GM21737 (cell line): ENCODE measurements around the gene AGRN.
"Not testable (repeated sequence)": the region's sequence is repeated elsewhere in the genome, so short reads cannot be mapped to it uniquely, and the experiment has no call there.

Experiments used
- ATAC-seq: cut with Tn5 transposase; IDR thresholded peaks from one replicate; pipeline ENCODE4 v1.9.1; 2021; ENCODE audit warnings: mild to moderate bottlenecking, moderate library complexity; ENCODE audit not compliant: unreplicated experiment

The AGRN gene

DNA sequence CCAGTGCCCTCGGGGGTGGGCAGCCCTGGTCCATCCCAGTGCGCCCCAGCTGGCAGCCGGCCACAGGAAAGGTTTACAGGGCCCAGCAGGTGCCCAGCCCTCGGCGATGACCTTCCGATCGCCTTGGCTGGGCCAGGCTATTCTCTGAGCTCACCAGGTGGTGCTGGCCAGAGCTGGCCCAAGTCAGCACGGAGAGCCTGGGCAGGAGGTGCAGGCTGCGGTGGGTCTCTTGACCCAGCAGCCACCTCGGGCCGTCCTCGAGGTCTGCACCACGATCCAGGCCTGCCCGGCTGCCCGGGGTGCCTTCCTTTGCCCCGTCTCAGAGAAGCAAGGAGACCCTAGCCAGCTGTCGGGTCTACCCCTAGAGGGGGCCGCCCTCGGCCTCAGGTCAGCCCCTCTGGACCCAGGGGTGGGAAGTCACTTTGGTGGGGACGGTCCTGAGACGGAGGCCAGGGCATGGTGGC lies 38.4 kb upstream of the AGRN start:
- no peak for ATAC-seq

DNA sequence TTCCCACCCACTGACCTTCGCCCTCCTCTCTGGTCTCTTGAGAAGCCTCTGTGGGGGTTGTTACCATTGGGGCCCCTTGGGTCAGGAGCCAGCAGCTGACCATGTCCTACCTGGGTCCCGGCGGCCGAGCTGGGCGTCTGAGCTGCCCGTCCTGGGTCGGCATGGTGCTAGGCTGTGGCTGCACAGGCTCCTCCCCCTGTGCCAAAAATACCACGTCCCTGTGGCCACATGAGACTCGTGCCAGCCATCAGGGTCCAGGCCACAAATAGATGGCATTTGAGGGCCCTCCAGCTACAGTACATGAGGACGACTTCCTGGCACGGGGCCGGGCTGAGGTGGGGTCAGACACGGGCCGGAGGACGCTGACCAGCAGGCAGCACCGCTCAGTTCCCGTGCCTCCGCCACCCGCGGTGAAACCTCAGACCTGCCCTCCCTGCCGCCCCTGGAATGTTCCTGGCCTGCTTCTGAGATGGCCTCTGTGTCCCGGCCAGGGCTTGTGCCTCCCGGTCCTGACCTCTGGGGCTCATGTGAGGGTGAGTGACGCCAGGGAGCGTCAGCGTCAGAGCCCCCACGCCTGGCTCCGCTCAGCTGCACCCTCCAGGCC lies 37.9 kb upstream of the AGRN start, which contains the start of gene PERM1:
Gene PERM1 (minus strand): TSS at position 139 of the 604 bp plus-strand sequence. CDS start 1,064 bp downstream, outside the sequence.
- ATAC-seq: no peak

DNA sequence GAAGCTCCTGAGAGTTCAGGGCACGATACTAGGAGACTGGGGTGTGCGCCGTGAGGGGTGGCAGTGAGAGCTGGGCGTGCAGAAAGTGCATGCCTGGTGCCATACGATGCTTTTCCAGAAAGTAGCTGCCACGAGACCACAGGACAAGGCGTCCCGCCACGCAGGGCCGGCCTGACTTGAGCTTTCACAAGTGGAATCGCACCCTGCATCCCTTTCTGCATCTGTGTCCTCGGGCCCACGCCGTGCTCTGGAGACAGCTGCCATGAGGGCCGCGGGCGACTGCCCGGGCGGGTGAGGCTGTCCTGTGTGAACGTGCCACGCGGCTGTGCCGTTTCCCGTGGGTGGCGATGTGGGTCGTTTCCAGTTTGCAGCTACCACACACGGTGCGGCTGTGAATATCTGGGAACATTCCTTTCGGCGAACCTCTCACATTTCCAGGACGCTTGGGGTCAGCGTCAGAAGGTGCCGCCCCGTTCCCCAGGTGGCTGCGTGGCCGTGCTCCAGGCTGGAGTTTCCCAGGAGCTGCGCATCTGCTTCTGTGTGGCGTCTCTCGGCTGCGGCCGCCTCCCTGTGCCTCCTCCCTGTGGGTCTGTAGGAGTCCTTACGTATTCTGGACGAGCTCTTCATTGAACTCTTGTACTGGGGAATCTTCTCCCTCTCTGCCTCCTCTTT lies 37.0 kb upstream of the AGRN start:
- ATAC-seq: no peak

DNA sequence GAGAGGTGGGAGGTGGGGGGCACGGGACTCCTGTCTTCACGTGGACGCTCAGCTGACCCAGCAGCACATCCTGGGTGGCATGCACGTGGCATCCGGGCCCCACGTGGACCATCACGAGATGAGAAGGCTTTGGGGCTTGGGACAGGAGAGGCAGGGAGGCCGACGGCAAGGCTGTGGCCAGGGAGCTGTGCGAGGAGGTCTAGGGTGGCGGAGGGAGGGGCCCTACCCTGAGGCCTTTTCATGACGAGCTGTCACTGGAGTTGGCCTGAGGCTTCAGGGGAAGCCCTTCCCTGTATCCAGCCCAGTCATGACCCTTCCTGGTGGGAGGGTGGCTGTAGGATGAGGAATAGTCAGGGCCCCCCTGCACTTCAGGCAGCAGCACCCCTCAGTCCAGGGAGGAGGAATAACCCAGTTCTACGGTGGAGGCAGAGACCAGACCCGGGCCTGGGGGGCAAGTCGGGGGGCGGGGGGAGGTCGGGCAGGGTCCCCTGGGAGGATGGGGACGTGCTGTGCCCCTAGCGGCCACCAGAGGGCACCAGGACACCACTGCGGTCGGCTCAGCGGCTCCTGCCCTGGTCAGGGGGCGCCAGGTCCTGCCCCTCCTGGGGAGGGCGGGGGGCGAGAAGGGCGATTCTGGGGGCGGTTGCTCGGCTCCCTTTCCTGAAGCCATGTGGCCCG lies 36.0 kb upstream of the AGRN start:
- ATAC-seq: no peak

DNA sequence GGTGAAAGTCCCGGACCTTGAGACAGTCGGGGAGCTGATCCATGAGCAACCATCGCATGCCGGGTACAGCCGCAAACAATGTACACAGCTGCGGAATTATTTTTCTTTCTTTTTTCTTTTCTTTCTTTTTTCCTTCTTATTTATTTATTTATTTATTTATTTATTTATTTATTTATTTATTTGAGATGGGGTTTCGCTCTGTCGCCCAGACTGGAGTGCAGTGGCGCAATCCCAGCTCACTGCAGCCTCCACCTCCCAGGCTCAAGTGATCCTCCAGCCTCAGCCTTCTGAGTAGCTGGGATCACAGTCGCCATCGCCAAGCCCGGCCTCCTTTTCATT lies 35.5 kb upstream of the AGRN start:
- ATAC-seq: no peak

DNA sequence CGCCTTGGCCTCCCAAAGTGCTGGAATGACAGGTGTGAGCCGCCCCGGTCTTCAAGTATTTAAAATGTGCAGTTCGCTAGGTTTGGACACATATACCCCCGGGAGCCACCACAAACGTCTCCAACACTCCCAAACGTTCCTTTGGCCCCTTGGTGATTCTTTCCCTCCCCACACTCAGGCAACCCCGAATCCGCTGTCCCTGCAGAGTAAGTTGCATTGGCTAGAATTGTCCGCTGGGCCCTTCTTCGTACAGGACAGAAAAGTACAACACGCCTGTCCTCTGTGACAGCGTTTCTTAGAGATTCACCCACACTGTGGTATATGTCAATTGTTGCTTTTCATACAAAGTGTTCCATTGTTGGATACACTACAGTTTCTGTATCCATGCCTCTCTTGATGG lies 34.8 kb upstream of the AGRN start:
- ATAC-seq: no peak

DNA sequence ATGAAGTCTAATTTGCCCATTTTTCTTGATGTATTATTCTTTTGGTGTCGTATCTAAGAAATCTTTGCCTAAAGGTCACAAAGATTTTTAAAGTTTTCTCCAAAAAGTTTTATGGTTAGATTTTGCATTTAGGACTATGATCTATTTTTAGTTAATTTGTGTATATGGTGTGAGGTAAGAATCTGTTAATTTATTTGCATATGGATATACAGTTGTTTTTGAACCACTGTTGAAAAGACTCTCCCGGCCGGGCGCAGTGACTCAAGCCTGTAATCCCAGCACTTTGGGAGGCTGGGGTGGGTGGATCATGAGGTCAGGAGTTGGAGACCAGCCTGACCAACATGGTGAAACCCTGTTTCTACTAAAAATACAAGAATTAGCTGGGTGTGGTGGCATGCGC lies 31.9 kb upstream of the AGRN start:
- ATAC-seq: not testable (repeated sequence)

- ATAC-seq: not testable (repeated sequence)
Observed at GRCh38 chr1:991275-991674, 28.6 kb upstream of the AGRN start.

- no peak for ATAC-seq
Observed at GRCh38 chr1:991895-992294, 28.0 kb upstream of the AGRN start.

GRCh38 chr1:992362-992761 lies 27.6 kb upstream of the AGRN start:
- ATAC-seq: no peak

GRCh38 chr1:993379-993995 lies 26.4 kb upstream of the AGRN start:
- ATAC-seq: no peak

GRCh38 chr1:994546-994945 lies 25.4 kb upstream of the AGRN start:
- ATAC-seq: not testable (repeated sequence)

DNA sequence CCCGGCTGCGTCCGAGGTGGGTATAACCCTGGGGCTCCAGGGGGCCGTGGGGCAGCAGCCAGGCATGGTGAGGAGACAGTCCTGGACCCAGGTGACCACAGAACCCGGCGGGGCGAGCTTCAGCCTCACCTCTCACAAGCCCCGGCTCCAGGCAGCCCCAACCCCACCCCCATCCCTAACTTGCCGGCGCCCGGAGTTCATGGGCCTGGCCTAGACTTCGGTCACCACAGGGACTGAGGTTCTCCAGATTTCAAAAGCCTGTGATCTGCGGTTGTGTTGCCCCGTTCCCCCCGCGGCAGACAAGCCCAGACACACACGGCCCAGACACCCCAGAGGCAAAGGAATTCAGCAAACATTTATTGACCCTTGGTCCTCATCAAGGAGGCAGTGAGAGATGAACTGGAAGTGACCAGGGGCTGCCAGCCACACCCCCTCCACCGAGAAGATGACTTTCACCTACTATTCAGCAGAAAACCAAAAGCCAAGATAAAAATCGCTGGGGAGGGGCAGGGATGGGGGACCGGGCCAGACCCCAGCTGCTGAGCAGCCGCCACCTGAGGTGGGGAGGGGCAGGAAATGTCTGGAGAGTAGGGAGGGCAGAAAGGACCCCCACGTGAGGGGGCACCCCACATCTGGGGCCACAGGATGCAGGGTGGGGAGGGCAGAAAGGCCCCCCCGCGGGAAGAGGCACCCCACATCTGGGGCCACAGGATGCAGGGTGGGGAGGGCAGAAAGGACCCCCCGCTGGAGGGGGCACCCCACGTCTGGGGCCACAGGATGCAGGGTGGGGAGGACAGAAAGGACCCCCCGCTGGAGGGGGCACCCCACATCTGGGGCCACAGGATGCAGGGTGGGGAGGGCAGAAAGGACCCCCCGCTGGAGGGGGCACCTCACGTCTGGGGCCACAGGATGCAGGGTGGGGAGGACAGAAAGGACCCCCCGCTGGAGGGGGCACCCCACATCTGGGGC lies 24.0 kb upstream of the AGRN start:
- no peak for ATAC-seq

GRCh38 chr1:996851-997712 lies 22.8 kb upstream of the AGRN start:
- no peak for ATAC-seq

- ATAC-seq: no peak
Observed at GRCh38 chr1:997713-997992, 22.3 kb upstream of the AGRN start.

DNA sequence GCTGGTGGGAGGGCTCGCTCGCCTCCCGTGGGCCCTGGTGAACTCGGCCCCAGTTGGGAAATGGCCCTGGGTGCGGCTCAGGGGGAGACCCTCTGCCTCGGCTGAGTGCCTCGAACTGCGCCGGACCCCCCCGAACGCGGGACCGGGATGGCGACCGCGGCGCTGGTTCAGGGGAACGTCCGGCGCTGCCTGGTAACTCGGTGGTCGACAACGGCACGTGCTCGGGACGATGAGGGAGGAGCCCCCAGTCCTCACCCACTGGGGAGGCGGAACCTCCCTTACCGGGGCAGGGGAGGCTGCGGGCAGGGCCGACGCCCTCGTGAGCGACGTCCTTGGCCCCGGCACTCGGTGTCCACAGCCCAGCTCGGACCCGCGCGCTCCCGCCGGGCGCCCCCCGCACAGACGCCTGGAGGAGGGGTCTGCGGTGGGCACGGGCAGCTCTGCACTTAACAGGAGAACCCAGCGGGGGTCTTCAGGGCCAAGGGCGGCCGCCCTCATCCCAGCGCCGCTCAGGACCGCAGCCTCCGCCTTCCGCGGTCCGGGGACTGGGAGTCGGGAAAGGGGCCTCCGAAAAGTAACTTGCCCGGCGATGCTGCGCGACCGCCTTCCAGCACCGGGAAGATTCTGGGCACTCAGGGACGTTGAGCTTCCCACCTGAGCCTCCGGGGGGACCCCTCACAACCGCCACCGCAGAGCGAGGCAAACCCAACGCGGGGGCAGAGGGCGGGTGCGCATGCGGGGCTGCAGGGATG lies 21.8 kb upstream of the AGRN start:
- no peak for ATAC-seq

DNA sequence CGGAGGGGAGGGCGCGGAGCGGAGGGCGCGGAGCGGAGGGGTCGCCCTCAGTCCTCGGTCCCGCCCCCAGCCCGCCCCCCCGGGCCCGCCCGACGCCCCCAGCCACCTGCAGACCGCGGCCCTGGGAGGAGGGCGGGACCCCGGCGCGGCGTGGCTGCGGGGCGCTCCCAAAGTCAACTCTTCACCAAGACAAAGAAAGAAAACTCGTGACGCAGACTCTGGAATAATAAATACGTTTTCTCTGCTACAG lies 21.2 kb upstream of the AGRN start:
- ATAC-seq: no peak

DNA sequence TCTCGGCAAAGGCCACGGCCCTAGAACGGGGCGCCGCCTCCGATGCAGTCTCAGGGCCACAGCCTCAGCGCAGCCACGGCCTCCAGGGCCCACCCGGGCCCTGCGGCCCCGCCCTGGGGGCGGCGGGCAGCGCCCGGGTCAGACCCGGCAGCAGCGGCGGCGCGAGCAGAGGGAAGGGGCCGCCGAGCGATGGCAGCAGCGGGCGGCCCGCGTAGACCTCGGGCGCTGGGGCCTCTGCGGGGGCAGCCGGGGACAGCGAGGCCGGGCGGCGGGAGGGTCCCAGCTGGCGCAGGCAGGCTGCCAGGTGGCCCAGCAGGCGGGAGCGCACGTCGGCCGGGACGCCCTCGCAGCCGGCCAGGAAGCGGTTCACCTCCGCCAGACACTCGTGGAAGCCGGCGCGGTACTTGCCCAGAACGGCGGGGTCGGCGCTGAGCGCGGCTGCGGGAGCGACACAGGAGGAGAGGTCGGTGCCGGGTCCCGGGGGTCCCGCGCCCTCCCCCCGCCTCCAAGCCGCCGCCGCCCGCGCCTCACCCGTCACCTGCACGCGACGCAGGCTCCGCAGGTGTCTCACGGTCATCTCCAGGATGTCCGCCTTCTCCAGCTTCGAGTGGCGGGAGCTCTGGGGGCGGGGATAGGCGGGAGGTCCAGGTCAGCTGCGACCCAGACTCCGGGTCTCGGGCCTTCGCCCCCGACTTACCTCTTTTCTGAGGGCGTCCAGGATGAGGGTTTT lies 20.8 kb upstream of the AGRN start:
- ATAC-seq: no peak
